ENCODE measurements around the gene CGB7.

- no peak for TF ChIP-seq FOXK2 (IDR thresholded peaks at IDR 0.05)
- no peak for TF ChIP-seq LEF1 (IDR thresholded peaks at IDR 0.05; ENCODE audit: borderline replicate concordance)
These were observed 1.0 kb upstream of the CGB7 start for GRCh38 chr19:49058562-49058961.

Measured in HEK293T (cell line).